HepG2 (cell line): Measurements from ENCODE around the gene ZNF644. TPM values are rescaled to one million over a fixed set of nuclear protein-coding genes. Genes with fewer than 3 reads are reported as not detected.

ENCODE experiments used
- DNMT3B ChIP-seq: conservative IDR thresholded peaks from 2 replicates; pipeline ENCODE4 v1.6.1; 2016; ENCODE audit warnings: missing biosample characterization, control low read depth
- GZF1 ChIP-seq: sonication (generic); formaldehyde crosslinking; IDR thresholded peaks from 2 replicates; pipeline ENCODE4 v1.5.1; 2020; ENCODE audit warnings: mild to moderate bottlenecking, missing genetic modification reagents
- IRF2 ChIP-seq: IDR thresholded peaks from 2 replicates; pipeline ENCODE4 v1.6.1; 2018; ENCODE audit warnings: missing genetic modification reagents, missing compliant biosample characterization
- PLRG1 ChIP-seq: fragments of 450-650 bp; conservative IDR thresholded peaks from 2 replicates; pipeline ENCODE4 v1.6.1; 2016
- SP2 ChIP-seq: sonication (generic); formaldehyde crosslinking; IDR thresholded peaks from 2 replicates; pipeline ENCODE4 v1.5.1; 2020; ENCODE audit warnings: mild to moderate bottlenecking, missing genetic modification reagents
- TBL1XR1 ChIP-seq: fragments of 150-350 bp; IDR thresholded peaks from 2 replicates; pipeline ENCODE4 v1.6.1; 2014; ENCODE audit warnings: borderline replicate concordance, low read length; ENCODE audit not compliant: partially characterized antibody
- ZC3H4 ChIP-seq: sonication (generic); formaldehyde crosslinking; IDR thresholded peaks from 2 replicates; pipeline ENCODE4 v1.4.0; 2020; ENCODE audit warnings: missing genetic modification reagents, borderline replicate concordance
- ZFY ChIP-seq: sonication (generic); formaldehyde crosslinking; IDR thresholded peaks from 2 replicates; pipeline ENCODE4 v1.4.0; 2020; ENCODE audit warnings: missing genetic modification reagents
- ZMAT3 ChIP-seq: sonication (generic); formaldehyde crosslinking; conservative IDR thresholded peaks from 2 replicates; pipeline ENCODE4 v1.7.0; 2021; ENCODE audit warnings: missing genetic modification reagents
- ZNF3 ChIP-seq: IDR thresholded peaks from 2 replicates; pipeline ENCODE4 v1.7.0; 2017; ENCODE audit warnings: inconsistent platforms
- ZNF670 ChIP-seq: sonication (generic); formaldehyde crosslinking; IDR thresholded peaks from 2 replicates; pipeline ENCODE4 v1.8.0; 2022; ENCODE audit warnings: mild to moderate bottlenecking, missing genetic modification reagents, borderline replicate concordance
- ZNF75D ChIP-seq: sonication (generic); formaldehyde crosslinking; IDR thresholded peaks from 2 replicates; pipeline ENCODE4 v1.8.1; 2023; ENCODE audit warnings: missing genetic modification reagents, mild to moderate bottlenecking, borderline replicate concordance
- polyA plus RNA-seq, 8 experiments: library from polyadenylated mRNA; depleted of rRNA in 3 of 8; stranded (reverse) in 7 of 8; unstranded in 1 of 8; fragments of >200 nt; fragmentation: Illumina TruSeq in 4 of 8; extraction: Trizol in 4 of 8; gene quantifications; 2 replicates each; pipeline versions ENCODE4 v1.2.1 to v1.2.3, GENCODE V29; 2011 to 2016; ENCODE audit warnings: low read depth in 4 of 8, missing spikeins in 1 of 8, mixed read lengths in 1 of 8; ENCODE audit not compliant: insufficient read depth in 1 of 8
- total RNA-seq, 5 experiments: library from RNA; depleted of rRNA; stranded (reverse); fragments of >200 nt; fragmentation: Illumina TruSeq; extraction: Trizol; gene quantifications; 2 replicates each; pipeline ENCODE4 v1.2.3, GENCODE V29; 2016; ENCODE audit warnings: low read depth in 1 of 5
- TF ChIP-seq, protein P1 (sequence below), 2 experiments: fragments of 450-650 bp in 1 of 2; sonication (generic) in 1 of 2; formaldehyde crosslinking; IDR thresholded peaks; 2 replicates each; pipeline versions ENCODE4 v1.5.0 to v1.8.0; 2020 to 2022; ENCODE audit warnings: mild to moderate bottlenecking in 1 of 2, missing genetic modification reagents in 1 of 2
- TF ChIP-seq, protein P2 (sequence below): sonication (generic); formaldehyde crosslinking; IDR thresholded peaks from 2 replicates; pipeline ENCODE4 v1.5.0; 2020; ENCODE audit warnings: missing genetic modification reagents
- TF ChIP-seq, protein P3 (sequence below): sonication (generic); formaldehyde crosslinking; IDR thresholded peaks from 2 replicates; pipeline ENCODE4 v1.4.0; 2020; ENCODE audit warnings: missing genetic modification reagents
- TF ChIP-seq, protein P4 (sequence below): sonication (generic); formaldehyde crosslinking; IDR thresholded peaks from 2 replicates; pipeline ENCODE4 v1.5.0; 2020; ENCODE audit warnings: missing genetic modification reagents

The ZNF644 gene
- total and polyA plus RNA-seq, 2 of the 13 experiments (the other 11 are each of a cell fraction or from before 2014, with no cell fraction given): 17.7 to 51.7 TPM

DNA sequence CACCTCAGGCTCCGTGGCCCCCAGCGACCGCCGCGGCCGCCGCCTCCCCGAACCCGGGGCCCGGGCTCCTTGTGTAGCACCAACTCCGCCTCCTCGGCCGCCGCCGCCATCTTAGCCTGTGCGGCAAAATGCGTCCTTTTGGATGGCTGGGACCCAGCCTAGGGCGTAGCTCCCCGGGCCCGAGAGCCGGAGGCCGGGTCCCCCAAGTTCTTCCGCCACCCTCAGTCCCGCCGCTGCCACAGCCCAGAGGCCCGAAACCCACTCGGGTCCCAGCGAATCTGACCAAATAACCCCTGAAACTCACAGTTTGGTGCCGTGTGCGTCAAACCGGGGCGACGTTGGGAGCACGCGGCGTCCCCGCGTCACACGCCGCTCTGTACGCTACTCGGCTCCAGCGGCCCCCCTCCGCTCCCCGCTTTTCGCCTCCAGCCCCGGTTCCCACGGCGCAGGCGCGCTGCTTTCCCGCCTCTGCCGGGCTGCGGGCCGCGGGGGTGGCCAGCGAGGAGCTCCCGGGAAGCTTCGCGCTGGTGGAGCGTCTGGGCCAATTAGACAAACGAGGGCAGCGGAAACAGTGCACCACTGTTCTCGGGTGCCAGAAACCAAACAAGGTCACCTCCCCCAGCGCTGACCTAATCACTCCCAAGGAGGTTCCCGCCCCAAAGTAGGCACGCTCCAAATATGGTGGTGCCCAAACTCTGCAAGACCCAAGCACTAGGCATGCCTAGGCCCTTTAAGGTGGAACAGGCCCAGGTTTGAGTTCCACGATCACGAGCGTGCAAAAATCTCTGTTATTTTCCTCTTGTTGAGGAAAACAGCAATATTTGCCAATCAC is at the start of gene ZNF644 (continued):
- TF ChIP-seq, protein P1, sequence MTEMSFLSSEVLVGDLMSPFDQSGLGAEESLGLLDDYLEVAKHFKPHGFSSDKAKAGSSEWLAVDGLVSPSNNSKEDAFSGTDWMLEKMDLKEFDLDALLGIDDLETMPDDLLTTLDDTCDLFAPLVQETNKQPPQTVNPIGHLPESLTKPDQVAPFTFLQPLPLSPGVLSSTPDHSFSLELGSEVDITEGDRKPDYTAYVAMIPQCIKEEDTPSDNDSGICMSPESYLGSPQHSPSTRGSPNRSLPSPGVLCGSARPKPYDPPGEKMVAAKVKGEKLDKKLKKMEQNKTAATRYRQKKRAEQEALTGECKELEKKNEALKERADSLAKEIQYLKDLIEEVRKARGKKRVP (CRISPR knock-in tag; IDR thresholded peaks at IDR 0.05): no peak
- peak; percentile 93 for TF ChIP-seq ZFY (CRISPR knock-in tag)
- TF ChIP-seq ZNF3: no peak
- TF ChIP-seq SP2 (CRISPR knock-in tag): peak; percentile 56
- TF ChIP-seq, protein P2, sequence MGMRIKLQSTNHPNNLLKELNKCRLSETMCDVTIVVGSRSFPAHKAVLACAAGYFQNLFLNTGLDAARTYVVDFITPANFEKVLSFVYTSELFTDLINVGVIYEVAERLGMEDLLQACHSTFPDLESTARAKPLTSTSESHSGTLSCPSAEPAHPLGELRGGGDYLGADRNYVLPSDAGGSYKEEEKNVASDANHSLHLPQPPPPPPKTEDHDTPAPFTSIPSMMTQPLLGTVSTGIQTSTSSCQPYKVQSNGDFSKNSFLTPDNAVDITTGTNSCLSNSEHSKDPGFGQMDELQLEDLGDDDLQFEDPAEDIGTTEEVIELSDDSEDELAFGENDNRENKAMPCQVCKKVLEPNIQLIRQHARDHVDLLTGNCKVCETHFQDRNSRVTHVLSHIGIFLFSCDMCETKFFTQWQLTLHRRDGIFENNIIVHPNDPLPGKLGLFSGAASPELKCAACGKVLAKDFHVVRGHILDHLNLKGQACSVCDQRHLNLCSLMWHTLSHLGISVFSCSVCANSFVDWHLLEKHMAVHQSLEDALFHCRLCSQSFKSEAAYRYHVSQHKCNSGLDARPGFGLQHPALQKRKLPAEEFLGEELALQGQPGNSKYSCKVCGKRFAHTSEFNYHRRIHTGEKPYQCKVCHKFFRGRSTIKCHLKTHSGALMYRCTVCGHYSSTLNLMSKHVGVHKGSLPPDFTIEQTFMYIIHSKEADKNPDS (CRISPR knock-in tag): no peak
- TF ChIP-seq TBL1XR1: no peak
- TF ChIP-seq, protein P3, sequence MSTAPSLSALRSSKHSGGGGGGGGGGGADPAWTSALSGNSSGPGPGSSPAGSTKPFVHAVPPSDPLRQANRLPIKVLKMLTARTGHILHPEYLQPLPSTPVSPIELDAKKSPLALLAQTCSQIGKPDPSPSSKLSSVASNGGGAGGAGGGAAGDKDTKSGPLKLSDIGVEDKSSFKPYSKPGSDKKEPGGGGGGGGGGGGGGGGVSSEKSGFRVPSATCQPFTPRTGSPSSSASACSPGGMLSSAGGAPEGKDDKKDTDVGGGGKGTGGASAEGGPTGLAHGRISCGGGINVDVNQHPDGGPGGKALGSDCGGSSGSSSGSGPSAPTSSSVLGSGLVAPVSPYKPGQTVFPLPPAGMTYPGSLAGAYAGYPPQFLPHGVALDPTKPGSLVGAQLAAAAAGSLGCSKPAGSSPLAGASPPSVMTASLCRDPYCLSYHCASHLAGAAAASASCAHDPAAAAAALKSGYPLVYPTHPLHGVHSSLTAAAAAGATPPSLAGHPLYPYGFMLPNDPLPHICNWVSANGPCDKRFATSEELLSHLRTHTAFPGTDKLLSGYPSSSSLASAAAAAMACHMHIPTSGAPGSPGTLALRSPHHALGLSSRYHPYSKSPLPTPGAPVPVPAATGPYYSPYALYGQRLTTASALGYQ (CRISPR knock-in tag): no peak; the same call in 1 of the 2 replicates
- TF ChIP-seq IRF2 (CRISPR knock-in tag): peak; percentile 41; the same call in 1 of the 2 replicates
- no peak; the same call in 1 of the 2 replicates for TF ChIP-seq DNMT3B (CRISPR knock-in tag)
- TF ChIP-seq ZC3H4 (CRISPR knock-in tag): no peak
- TF ChIP-seq ZNF670: peak; percentile 84; the same call in 1 of the 2 replicates
- TF ChIP-seq, protein P4, sequence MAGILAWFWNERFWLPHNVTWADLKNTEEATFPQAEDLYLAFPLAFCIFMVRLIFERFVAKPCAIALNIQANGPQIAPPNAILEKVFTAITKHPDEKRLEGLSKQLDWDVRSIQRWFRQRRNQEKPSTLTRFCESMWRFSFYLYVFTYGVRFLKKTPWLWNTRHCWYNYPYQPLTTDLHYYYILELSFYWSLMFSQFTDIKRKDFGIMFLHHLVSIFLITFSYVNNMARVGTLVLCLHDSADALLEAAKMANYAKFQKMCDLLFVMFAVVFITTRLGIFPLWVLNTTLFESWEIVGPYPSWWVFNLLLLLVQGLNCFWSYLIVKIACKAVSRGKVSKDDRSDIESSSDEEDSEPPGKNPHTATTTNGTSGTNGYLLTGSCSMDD (CRISPR knock-in tag): peak; percentile 80; the same call in 1 of the 2 replicates
- TF ChIP-seq GZF1 (CRISPR knock-in tag): no peak
- no peak for TF ChIP-seq PLRG1
- TF ChIP-seq ZNF75D (CRISPR knock-in tag): no peak; the same call in none of the 2 replicates
- TF ChIP-seq ZMAT3: peak; percentile 93
